Colonic mucosa (tissue), 4 donors: ENCODE results near the gene ARSB. TPM values are rescaled to one million over a fixed set of nuclear protein-coding genes. Genes with fewer than 3 reads are reported as not detected.
"Not testable (repeated sequence)": the region's sequence is repeated elsewhere in the genome, so short reads cannot be mapped to it uniquely, and the experiment has no call there.

Experiments used
- DNase-seq: peaks from one replicate; pipeline ENCODE4 v3.0.0-alpha.2; 2020
- H3K27ac ChIP-seq: fragments of 200-600 bp; one replicate; pipeline ENCODE4 v1.8.0; 2021
- H3K27me3 ChIP-seq: fragments of 200-600 bp; one replicate; pipeline ENCODE4 v1.8.0; 2021
- H3K36me3 ChIP-seq: fragments of 200-600 bp; one replicate; pipeline ENCODE4 v1.8.0; 2021
- H3K4me1 ChIP-seq: fragments of 200-600 bp; one replicate; pipeline ENCODE4 v1.8.0; 2021; ENCODE audit warnings: mild to moderate bottlenecking
- H3K4me3 ChIP-seq: fragments of 200-600 bp; one replicate; pipeline ENCODE4 v1.8.0; 2021
- H3K9ac ChIP-seq, 2 donors: one replicate each; pipeline ENCODE4 v1.7.0; 2013; ENCODE audit warnings: control low read depth in 2 of 2, low read depth in 2 of 2, low read length in 2 of 2
- H3K9me3 ChIP-seq: fragments of 200-600 bp; one replicate; pipeline ENCODE4 v1.8.0; 2021
- intact Hi-C: fragments of 100-400 bp; cut with DNase I; formaldehyde crosslinking; loops from one replicate; pipeline ENCODE4 v1.14.1; 2022
- total RNA-seq, 2 donors: library from RNA; stranded (reverse); fragmentation: NEBNext Ultra II Directional in 1 of 2; extraction: Animal tissue kit (Norgen Biotek cat#: 25700) in 1 of 2; gene quantifications; one replicate each; pipeline ENCODE4 v1.2.1, GENCODE V29; 2021
- TF ChIP-seq, protein P1 (sequence below): fragments of 200-600 bp; IDR thresholded peaks from one replicate; pipeline ENCODE4 v1.8.0; 2022; ENCODE audit warnings: antibody characterized with exemption, mild to moderate bottlenecking
- donor health status: healthy.
- donor health status: DM: no; HTN: no; CAD: no.
- donor health status: DM: no; HTN: no; CAD: no.

The ARSB gene
- total RNA-seq, 2 donors from 2014 or later, result 10.1 to 11.4 TPM

- intact Hi-C loops, result no loop called here
- DNase-seq, result no peak
These were observed 250.2 kb downstream of the ARSB start for GRCh38 chr5:78734950-78735349.

GRCh38 chr5:78734094-78734845 lies 250.8 kb downstream of the ARSB start:
- no peak overlapping the region for H3K27ac ChIP-seq
- H3K27me3 ChIP-seq, result no peaks in the 10 kb centered on the region
- no peaks in the 10 kb centered on the region for H3K36me3 ChIP-seq
- H3K9me3 ChIP-seq, result no peaks in the 10 kb centered on the region
- intact Hi-C loops, result no loop called here
- H3K4me3 ChIP-seq, result no peak overlapping the region
- no peak for DNase-seq
- TF ChIP-seq, protein P1, sequence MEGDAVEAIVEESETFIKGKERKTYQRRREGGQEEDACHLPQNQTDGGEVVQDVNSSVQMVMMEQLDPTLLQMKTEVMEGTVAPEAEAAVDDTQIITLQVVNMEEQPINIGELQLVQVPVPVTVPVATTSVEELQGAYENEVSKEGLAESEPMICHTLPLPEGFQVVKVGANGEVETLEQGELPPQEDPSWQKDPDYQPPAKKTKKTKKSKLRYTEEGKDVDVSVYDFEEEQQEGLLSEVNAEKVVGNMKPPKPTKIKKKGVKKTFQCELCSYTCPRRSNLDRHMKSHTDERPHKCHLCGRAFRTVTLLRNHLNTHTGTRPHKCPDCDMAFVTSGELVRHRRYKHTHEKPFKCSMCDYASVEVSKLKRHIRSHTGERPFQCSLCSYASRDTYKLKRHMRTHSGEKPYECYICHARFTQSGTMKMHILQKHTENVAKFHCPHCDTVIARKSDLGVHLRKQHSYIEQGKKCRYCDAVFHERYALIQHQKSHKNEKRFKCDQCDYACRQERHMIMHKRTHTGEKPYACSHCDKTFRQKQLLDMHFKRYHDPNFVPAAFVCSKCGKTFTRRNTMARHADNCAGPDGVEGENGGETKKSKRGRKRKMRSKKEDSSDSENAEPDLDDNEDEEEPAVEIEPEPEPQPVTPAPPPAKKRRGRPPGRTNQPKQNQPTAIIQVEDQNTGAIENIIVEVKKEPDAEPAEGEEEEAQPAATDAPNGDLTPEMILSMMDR, result no peak
- H3K4me1 ChIP-seq, result no peaks in the 10 kb centered on the region
- H3K9ac ChIP-seq, result no peak overlapping the region

More at GRCh38 chr5:78734950-78735349, 250.2 kb downstream of the ARSB start:
- H3K4me3 ChIP-seq, result no peak overlapping the region
- H3K36me3 ChIP-seq, result no peaks in the 10 kb centered on the region
- TF ChIP-seq, protein P1, result no peak
- no peak overlapping the region for H3K27ac ChIP-seq
- no peaks in the 10 kb centered on the region for H3K4me1 ChIP-seq
- H3K27me3 ChIP-seq, result no peaks in the 10 kb centered on the region
- no peak overlapping the region for H3K9ac ChIP-seq
- no peaks in the 10 kb centered on the region for H3K9me3 ChIP-seq

GRCh38 chr5:78732721-78733120 lies 252.4 kb downstream of the ARSB start:
- DNase-seq, H3K4me3 ChIP-seq, H3K9ac ChIP-seq, H3K27me3 ChIP-seq, H3K9me3 ChIP-seq, H3K27ac ChIP-seq, H3K36me3 ChIP-seq, intact Hi-C loops, H3K4me1 ChIP-seq: not testable (repeated sequence)

GRCh38 chr5:78731884-78732283 lies 253.2 kb downstream of the ARSB start:
- intact Hi-C loops, result no loop called here
- Histone ChIP-seq H3K4me1 (no peaks in the 10 kb centered on the region), H3K36me3 (no peaks in the 10 kb centered on the region), H3K9ac (no peak overlapping the region), H3K4me3 (no peak overlapping the region), H3K9me3 (no peaks in the 10 kb centered on the region), H3K27me3 (no peaks in the 10 kb centered on the region), H3K27ac (no peak overlapping the region)
- DNase-seq, result no peak
- TF ChIP-seq, protein P1, result no peak

GRCh38 chr5:78730300-78731094 lies 254.6 kb downstream of the ARSB start:
- intact Hi-C loops, result no loop called here
- Histone ChIP-seq H3K4me3 (no peak overlapping the region), H3K9ac (no peak overlapping the region), H3K27me3 (no peaks in the 10 kb centered on the region), H3K9me3 (no peaks in the 10 kb centered on the region), H3K36me3 (no peaks in the 10 kb centered on the region), H3K27ac (no peak overlapping the region), H3K4me1 (no peaks in the 10 kb centered on the region)
- no peak for DNase-seq
- TF ChIP-seq, protein P1, result no peak
